PC-3 (cell line): ENCODE measurements around the gene GBP5. TPM values are rescaled to one million over a fixed set of nuclear protein-coding genes. Genes with fewer than 3 reads are reported as not detected.

Experiments used
- ATAC-seq: fragments of 200-7000 bp; cut with Tn5 transposase; 2 replicates; pipeline ENCODE4 v1.9.1; 2020; ENCODE audit warnings: mild to moderate bottlenecking, moderate library complexity
- BruUV-seq: library from RNA; stranded (reverse); fragments of 400-500 nt; replicated peaks from 2 replicates; lab custom pipeline; 2021; lab: Mats Ljungman, UMichigan
- CTCF ChIA-PET: fragments of 300-600 bp; sonication (Branson Sonifier 250); formaldehyde crosslinking; loops from one replicate; lab custom pipeline; 2022; ENCODE audit warnings: antibody characterized with exemption; lab: Charles Lee
- POLR2A ChIA-PET: fragments of 300-600 bp; sonication (Branson Sonifier 250); formaldehyde crosslinking; loops from one replicate; lab custom pipeline; 2022; ENCODE audit warnings: antibody characterized with exemption; ENCODE audit not compliant: unreplicated experiment; lab: Charles Lee
- DNase-seq: peaks from one replicate; pipeline ENCODE4 v3.0.0-alpha.2; 2015
- H2AFZ ChIP-seq: fragments of 300-600 bp; sonication (generic); 2 replicates; pipeline ENCODE4 v1.6.0; 2016; ENCODE audit warnings: antibody characterized with exemption, low read length
- H3F3A ChIP-seq: fragments of 300-600 bp; sonication (generic); one replicate; pipeline ENCODE4 v1.6.0; 2017; ENCODE audit warnings: antibody characterized with exemption, low read length, control low read depth, mild to moderate bottlenecking; ENCODE audit not compliant: unreplicated experiment
- H3K27ac ChIP-seq: fragments of 300-600 bp; sonication (generic); 2 replicates; pipeline ENCODE4 v1.5.1; 2016; ENCODE audit warnings: mild to moderate bottlenecking, low read length
- H3K27me3 ChIP-seq: fragments of 300-600 bp; sonication (generic); 2 replicates; pipeline ENCODE4 v1.6.1; 2016; ENCODE audit warnings: low read length, mixed read lengths
- H3K36me3 ChIP-seq: fragments of 300-600 bp; sonication (generic); 2 replicates; pipeline ENCODE4 v1.6.1; 2016; ENCODE audit warnings: low read depth, mixed run types, low read length, mixed read lengths
- H3K4me1 ChIP-seq: fragments of 300-600 bp; sonication (generic); 2 replicates; pipeline ENCODE4 v1.5.1; 2016; ENCODE audit warnings: low read length; ENCODE audit not compliant: insufficient read depth
- H3K4me2 ChIP-seq: fragments of 300-600 bp; sonication (generic); 2 replicates; pipeline ENCODE4 v1.6.0; 2016; ENCODE audit warnings: low read length
- H3K4me3 ChIP-seq: fragments of 300-600 bp; sonication (generic); 2 replicates; pipeline ENCODE4 v1.5.1; 2016; ENCODE audit warnings: mild to moderate bottlenecking, low read length, mixed read lengths
- H3K79me2 ChIP-seq: fragments of 300-600 bp; sonication (generic); 2 replicates; pipeline ENCODE4 v1.6.1; 2017; ENCODE audit warnings: low read length, mixed read lengths
- H3K9ac ChIP-seq: fragments of 300-600 bp; sonication (generic); 2 replicates; pipeline ENCODE4 v1.6.0; 2016; ENCODE audit warnings: mild to moderate bottlenecking, low read length
- H3K9me2 ChIP-seq: fragments of 300-600 bp; sonication (generic); replicated peaks from 2 replicates; pipeline ENCODE4 v1.6.1; 2016; ENCODE audit warnings: mixed run types, low read length, mixed read lengths
- H3K9me3 ChIP-seq: fragments of 300-600 bp; sonication (generic); 2 replicates; pipeline ENCODE4 v1.6.1; 2016; ENCODE audit warnings: low read length, mixed read lengths
- H4K20me1 ChIP-seq: fragments of 300-600 bp; sonication (generic); 2 replicates; pipeline ENCODE4 v1.6.1; 2016; ENCODE audit warnings: low read length, mixed read lengths
- CTCF ChIP-seq: fragments of 300-600 bp; sonication (generic); conservative IDR thresholded peaks from 2 replicates; pipeline ENCODE4 v1.5.1; 2017; ENCODE audit warnings: antibody characterized with exemption, low read depth, mild to moderate bottlenecking, low read length
- EZH2 ChIP-seq: fragments of 300-600 bp; sonication (generic); IDR thresholded peaks from one replicate; pipeline ENCODE4 v1.6.1; 2017; ENCODE audit warnings: antibody characterized with exemption, mild to moderate bottlenecking, low read length; ENCODE audit not compliant: unreplicated experiment
- EZH2phosphoT487 ChIP-seq: fragments of 300-600 bp; sonication (generic); IDR thresholded peaks from 2 replicates; pipeline ENCODE4 v1.6.1; 2018; ENCODE audit warnings: mild to moderate bottlenecking, antibody characterized with exemption, low read length, borderline replicate concordance
- intact Hi-C: fragments of 100-400 bp; cut with micrococcal nuclease; formaldehyde crosslinking; loops from 2 replicates; pipeline ENCODE4 v1.9.0; 2023
- total RNA-seq: library from RNA; depleted of rRNA; stranded (reverse); fragments of >200 nt; gene quantifications from 2 replicates; pipeline ENCODE4 v1.2.3, GENCODE V29; 2014

GBP5 gene
- total RNA-seq, 1 experiment from 2014 or later = not detected

GRCh38 chr1:89311757-89312156 is 39.1 kb upstream of the GBP5 start:
- H3K9me2 ChIP-seq = 0 out of 2 replicates have a peak, but pooled peaks cover 6% of the 10 kb centered on the region
- TF ChIP-seq EZH2 = no peak
- TF ChIP-seq CTCF = no peak
- TF ChIP-seq EZH2phosphoT487 = no peak
- no peaks in the 10 kb centered on the region for H3F3A ChIP-seq
- DNase-seq (peak; percentile 57), ATAC-seq (peak; percentile 48; the same call in 1 of the 2 replicates)
- peak overlapping the region; percentile 39 for H3K27ac ChIP-seq
- POLR2A ChIA-PET = no interaction called here
- peak overlapping the region; percentile 67 for H3K4me2 ChIP-seq
- H3K79me2 ChIP-seq = no peaks in the 10 kb centered on the region
- CTCF ChIA-PET = no interaction called here
- peak overlapping the region; percentile 35; the same call in 1 of the 2 replicates for H2AFZ ChIP-seq
- BruUV-seq = no TSS peak
- intact Hi-C loops = no loop called here
- H3K9ac ChIP-seq = no peak overlapping the region
- no peak overlapping the region; the same call in 1 of the 2 replicates for H3K4me3 ChIP-seq
- H3K9me3 ChIP-seq = no peaks in the 10 kb centered on the region
- H3K4me1 ChIP-seq = peaks cover 26% of the 10 kb centered on the region
- H4K20me1 ChIP-seq = no peaks in the 10 kb centered on the region
- no peaks in the 10 kb centered on the region for H3K27me3 ChIP-seq
- no peaks in the 10 kb centered on the region for H3K36me3 ChIP-seq

- no peaks in the 10 kb centered on the region for H3K27me3 ChIP-seq
- no peaks in the 10 kb centered on the region for H3F3A ChIP-seq
- no peak overlapping the region for H3K9ac ChIP-seq
- H3K36me3 ChIP-seq = no peaks in the 10 kb centered on the region
- ATAC-seq (no peak), DNase-seq (no peak)
- POLR2A ChIA-PET = no interaction called here
- no peak overlapping the region for H3K4me2 ChIP-seq
- H3K27ac ChIP-seq = no peak overlapping the region
- H3K4me1 ChIP-seq = peaks cover 26% of the 10 kb centered on the region
- no peak for TF ChIP-seq CTCF
- TF ChIP-seq EZH2phosphoT487 = no peak
- TF ChIP-seq EZH2 = no peak
- no peaks in the 10 kb centered on the region for H3K79me2 ChIP-seq
- CTCF ChIA-PET = no interaction called here
- no peaks in the 10 kb centered on the region for H4K20me1 ChIP-seq
- H3K4me3 ChIP-seq = no peak overlapping the region
- no peaks in the 10 kb centered on the region for H3K9me3 ChIP-seq
- 0 out of 2 replicates have a peak, but pooled peaks cover 6% of the 10 kb centered on the region for H3K9me2 ChIP-seq
- no peak overlapping the region for H2AFZ ChIP-seq
- no TSS peak for BruUV-seq
- intact Hi-C loops = no loop called here
Observed at GRCh38 chr1:89310976-89311375, 38.3 kb upstream of the GBP5 start.

- TF ChIP-seq CTCF (no peak), EZH2phosphoT487 (no peak), EZH2 (no peak)
- CTCF ChIA-PET = no interaction called here
- no peaks in the 10 kb centered on the region for H3K36me3 ChIP-seq
- no TSS peak for BruUV-seq
- H3K27me3 ChIP-seq = no peaks in the 10 kb centered on the region
- 0 out of 2 replicates have a peak, but pooled peaks cover 6% of the 10 kb centered on the region for H3K9me2 ChIP-seq
- intact Hi-C loops = no loop called here
- DNase-seq (peak; percentile 9), ATAC-seq (no peak)
- H3K79me2 ChIP-seq = no peaks in the 10 kb centered on the region
- H3K4me2 ChIP-seq = no peak overlapping the region
- no peak overlapping the region for H3K4me3 ChIP-seq
- H3F3A ChIP-seq = no peaks in the 10 kb centered on the region
- no peak overlapping the region for H2AFZ ChIP-seq
- H4K20me1 ChIP-seq = no peaks in the 10 kb centered on the region
- POLR2A ChIA-PET = no interaction called here
- H3K9ac ChIP-seq = no peak overlapping the region
- H3K9me3 ChIP-seq = no peaks in the 10 kb centered on the region
- H3K27ac ChIP-seq = no peak overlapping the region
- H3K4me1 ChIP-seq = peaks cover 26% of the 10 kb centered on the region
Observed at GRCh38 chr1:89310505-89310904, 37.8 kb upstream of the GBP5 start.
